ENCODE data around the gene FERMT1. TPM values are rescaled to one million over a fixed set of nuclear protein-coding genes. Genes with fewer than 3 reads are reported as not detected.

Gene FERMT1
- total and polyA plus RNA-seq, 2 donors (not counting 3 experiments of a cell fraction or from before 2014, with no cell fraction given): 0.11 to 1.5 TPM

DNA sequence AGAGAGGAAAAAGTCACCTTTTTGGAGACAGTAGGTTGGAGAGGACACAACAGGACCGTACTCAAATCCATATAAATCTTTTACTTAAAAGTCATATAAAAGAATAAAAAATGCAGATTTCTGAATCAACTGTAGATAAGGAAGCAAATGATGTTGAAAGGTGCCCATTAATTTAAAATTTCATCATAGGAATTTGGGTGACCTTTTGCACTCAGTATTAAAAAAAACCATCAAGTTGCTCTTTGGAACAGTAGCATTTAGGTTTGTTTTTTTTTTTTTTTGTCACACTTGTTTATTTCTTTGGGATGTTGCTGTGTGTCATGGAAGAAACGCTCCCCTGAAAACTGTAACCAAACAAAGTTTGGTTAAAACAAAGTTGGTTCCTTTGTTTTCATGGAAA lies 48.0 kb downstream of the FERMT1 start:
- Histone ChIP-seq H3K79me2 (ENCODE audit: control insufficient read depth, insufficient read depth, low read length) (no peaks in the 10 kb centered on the region), H3K9ac (replicated peaks; ENCODE audit: extremely low read depth, insufficient read depth, low read length) (no peak overlapping the region), H3K27me3 (ENCODE audit: control insufficient read depth in 2 of 2, insufficient read depth in 2 of 2, low read length in 2 of 2) (no peaks in the 10 kb centered on the region), H3K9me3 (replicated peaks; ENCODE audit: control insufficient read depth, insufficient read depth, low read length) (no peaks in the 10 kb centered on the region), H2AFZ (ENCODE audit: low read depth, low read length) (no peak overlapping the region), H3K4me2 (ENCODE audit: insufficient read depth, low read length) (no peak overlapping the region), H3K4me1 (ENCODE audit: control insufficient read depth, extremely low read depth, insufficient read depth, low read length) (no peaks in the 10 kb centered on the region), H3K36me3 (ENCODE audit: control insufficient read depth in 2 of 2, extremely low read depth in 1 of 2, insufficient read depth in 2 of 2, low read length in 2 of 2) (no peaks in the 10 kb centered on the region), H4K20me1 (replicated peaks; ENCODE audit: control insufficient read depth, extremely low read depth, insufficient read depth, low read length) (no peaks in the 10 kb centered on the region), H3K4me3 (replicated peaks in 1 of 3; ENCODE audit: insufficient read depth in 1 of 3, low read depth in 1 of 3, low read length in 3 of 3) (no peak overlapping the region), H3K27ac (ENCODE audit: insufficient read depth, low read depth, low read length) (no peak overlapping the region), H3K9me1 (replicated peaks; ENCODE audit: control insufficient read depth, extremely low read depth, insufficient read depth, low read length) (no peaks in the 10 kb centered on the region)
- TF ChIP-seq, protein P1, sequence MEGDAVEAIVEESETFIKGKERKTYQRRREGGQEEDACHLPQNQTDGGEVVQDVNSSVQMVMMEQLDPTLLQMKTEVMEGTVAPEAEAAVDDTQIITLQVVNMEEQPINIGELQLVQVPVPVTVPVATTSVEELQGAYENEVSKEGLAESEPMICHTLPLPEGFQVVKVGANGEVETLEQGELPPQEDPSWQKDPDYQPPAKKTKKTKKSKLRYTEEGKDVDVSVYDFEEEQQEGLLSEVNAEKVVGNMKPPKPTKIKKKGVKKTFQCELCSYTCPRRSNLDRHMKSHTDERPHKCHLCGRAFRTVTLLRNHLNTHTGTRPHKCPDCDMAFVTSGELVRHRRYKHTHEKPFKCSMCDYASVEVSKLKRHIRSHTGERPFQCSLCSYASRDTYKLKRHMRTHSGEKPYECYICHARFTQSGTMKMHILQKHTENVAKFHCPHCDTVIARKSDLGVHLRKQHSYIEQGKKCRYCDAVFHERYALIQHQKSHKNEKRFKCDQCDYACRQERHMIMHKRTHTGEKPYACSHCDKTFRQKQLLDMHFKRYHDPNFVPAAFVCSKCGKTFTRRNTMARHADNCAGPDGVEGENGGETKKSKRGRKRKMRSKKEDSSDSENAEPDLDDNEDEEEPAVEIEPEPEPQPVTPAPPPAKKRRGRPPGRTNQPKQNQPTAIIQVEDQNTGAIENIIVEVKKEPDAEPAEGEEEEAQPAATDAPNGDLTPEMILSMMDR (IDR thresholded peaks at IDR 0.05; ENCODE audit: extremely low read depth in 1 of 2, insufficient read depth in 1 of 2, low read depth in 1 of 2, low read length in 2 of 2): no peak
- TF ChIP-seq POLR2AphosphoS5 (IDR thresholded peaks at IDR 0.05; ENCODE audit: insufficient read depth, low read depth, low read length): no peak
- no peak for TF ChIP-seq MYC (IDR thresholded peaks at IDR 0.05; ENCODE audit: low read depth, low read length)
- no peak for TF ChIP-seq FOS (IDR thresholded peaks at IDR 0.05; ENCODE audit: borderline replicate concordance, insufficient read depth, low read length)
- TF ChIP-seq POLR2A (IDR thresholded peaks at IDR 0.05; ENCODE audit: low read depth, low read length): no peak
- TF ChIP-seq JUN (IDR thresholded peaks at IDR 0.05; ENCODE audit: borderline replicate concordance, insufficient read depth, insufficient read length, low read depth): no peak
- TF ChIP-seq, protein P2, sequence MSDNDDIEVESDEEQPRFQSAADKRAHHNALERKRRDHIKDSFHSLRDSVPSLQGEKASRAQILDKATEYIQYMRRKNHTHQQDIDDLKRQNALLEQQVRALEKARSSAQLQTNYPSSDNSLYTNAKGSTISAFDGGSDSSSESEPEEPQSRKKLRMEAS (IDR thresholded peaks at IDR 0.05; ENCODE audit: insufficient read depth, insufficient read length): no peak
- no peak for TF ChIP-seq GATA2 (IDR thresholded peaks at IDR 0.05; ENCODE audit: insufficient read depth, insufficient read length, low read depth, low read length)
- no peak for TF ChIP-seq EZH2 (IDR thresholded peaks at IDR 0.05; ENCODE audit: borderline replicate concordance, low read depth, low read length, severe bottlenecking)
- ChIA-PET POLR2A (no interaction called here), CTCF (interaction anchor here (1.0 to 9.1 kb wide), 8 partner anchors 9 to 545 kb away, joined by 3 to 191 read pairs (median 5); no protein-coding TSS in a partner anchor)
- no TSS peak for BruUV-seq (replicated peaks)
- DNase-seq (ENCODE audit: low read depth, low spot score) (no peak), FAIRE-seq (no peak)
- dilution Hi-C loops (cut with MboI; ENCODE audit: extremely low pct_ligation_motif_present, low sequenced_read_pairs) (no loop called here), intact Hi-C loops (cut with micrococcal nuclease) (loop anchor here (5.0 kb wide), 1 partner anchor 287 kb away; no protein-coding TSS in a partner anchor)

All from endothelial cell of umbilical vein (primary cell).